Neural cell (in vitro differentiated cells): ENCODE data around the gene PPP4R3A. TPM values are rescaled to one million over a fixed set of nuclear protein-coding genes. Genes with fewer than 3 reads are reported as not detected.

Experiments
- H2AFZ ChIP-seq: fragments of 200-600, 300-800 bp; sonication (generic), shearing (Covaris generic); 2 replicates; pipeline ENCODE4 v1.6.0; 2014; ENCODE audit warnings: low read depth, mild to moderate bottlenecking, antibody characterized with exemption, low read length, moderate library complexity
- H3F3A ChIP-seq: fragments of 200-600 bp; shearing (Covaris generic); 2 replicates; pipeline ENCODE4 v1.6.1; 2016; ENCODE audit warnings: mild to moderate bottlenecking, moderate library complexity, mixed read lengths, antibody characterized with exemption, low read length; ENCODE audit not compliant: insufficient read depth, poor library complexity, severe bottlenecking
- H3K27ac ChIP-seq: fragments of 200-600, 300-800 bp; sonication (generic), shearing (Covaris generic); 2 replicates; pipeline ENCODE4 v1.5.1; 2014; ENCODE audit warnings: mild to moderate bottlenecking, low read length, moderate library complexity
- H3K27me3 ChIP-seq: fragments of 300-800, 200-600 bp; sonication (generic), shearing (Covaris generic); 2 replicates; pipeline ENCODE4 v1.6.0; 2014; ENCODE audit warnings: mild to moderate bottlenecking, low read depth, low read length, moderate library complexity; ENCODE audit not compliant: insufficient read depth
- H3K36me3 ChIP-seq: fragments of 300-800, 200-600 bp; sonication (generic), shearing (Covaris generic); 2 replicates; pipeline ENCODE4 v1.5.1; 2014; ENCODE audit warnings: mild to moderate bottlenecking, antibody characterized with exemption, low read length, moderate library complexity; ENCODE audit not compliant: insufficient read depth
- H3K4me2 ChIP-seq: fragments of 300-800, 200-600 bp; sonication (generic), shearing (Covaris generic); 2 replicates; pipeline ENCODE4 v1.6.0; 2014; ENCODE audit warnings: mild to moderate bottlenecking, low read length
- H3K4me3 ChIP-seq: fragments of 300-800, 200-600 bp; sonication (generic), shearing (Covaris generic); 2 replicates; pipeline ENCODE4 v1.5.1; 2014; ENCODE audit warnings: mild to moderate bottlenecking, low read length, moderate library complexity
- H3K79me2 ChIP-seq: fragments of 200-600 bp; shearing (Covaris generic); replicated peaks from 2 replicates; pipeline ENCODE4 v1.6.0; 2014; ENCODE audit warnings: mild to moderate bottlenecking, low read length, moderate library complexity; ENCODE audit not compliant: insufficient read depth
- H3K9ac ChIP-seq: fragments of 300-800, 200-600 bp; sonication (generic), shearing (Covaris generic); 2 replicates; pipeline ENCODE4 v1.6.1; 2016; ENCODE audit warnings: mild to moderate bottlenecking, low read length, mixed read lengths
- H3K9me2 ChIP-seq: fragments of 200-600 bp; shearing (Covaris generic); 2 replicates; pipeline ENCODE4 v1.6.1; 2016; ENCODE audit warnings: mild to moderate bottlenecking, low read length, mixed read lengths; ENCODE audit not compliant: insufficient read depth
- H3K9me3 ChIP-seq: fragments of 200-600, 300-800 bp; sonication (generic), shearing (Covaris generic); 2 replicates; pipeline ENCODE4 v1.6.1; 2016; ENCODE audit warnings: mild to moderate bottlenecking, mixed run types, low read length, moderate library complexity, mixed read lengths
- H4K20me1 ChIP-seq: fragments of 200-600 bp; shearing (Covaris generic); 2 replicates; pipeline ENCODE4 v1.6.1; 2016; ENCODE audit warnings: mild to moderate bottlenecking, mixed run types; ENCODE audit not compliant: insufficient read depth
- CTCF ChIP-seq: fragments of 450-650 bp; IDR thresholded peaks from 2 replicates; pipeline ENCODE4 v1.5.1; 2014; ENCODE audit warnings: antibody characterized with exemption, mild to moderate bottlenecking, moderate library complexity; ENCODE audit not compliant: poor library complexity, severe bottlenecking
- EP300 ChIP-seq: fragments of 450-650 bp; conservative IDR thresholded peaks from 2 replicates; pipeline ENCODE4 v1.6.1; 2014; ENCODE audit warnings: antibody characterized with exemption, mild to moderate bottlenecking, moderate library complexity; ENCODE audit not compliant: poor library complexity, severe bottlenecking
- EZH2 ChIP-seq: fragments of 200-600, 300-800 bp; shearing (Covaris generic), sonication (generic); IDR thresholded peaks from 2 replicates; pipeline ENCODE4 v1.6.1; 2014; ENCODE audit warnings: antibody characterized with exemption, low read length, borderline replicate concordance, mild to moderate bottlenecking; ENCODE audit not compliant: insufficient read depth, poor library complexity, severe bottlenecking
- MXI1 ChIP-seq: fragments of 450-650 bp; conservative IDR thresholded peaks from 2 replicates; pipeline ENCODE4 v1.6.1; 2014; ENCODE audit warnings: antibody characterized with exemption, mild to moderate bottlenecking; ENCODE audit not compliant: poor library complexity, severe bottlenecking
- POLR2AphosphoS5 ChIP-seq: IDR thresholded peaks from 2 replicates; pipeline ENCODE4 v1.6.1; 2012
- RAD21 ChIP-seq: fragments of 450-650 bp; conservative IDR thresholded peaks from 2 replicates; pipeline ENCODE4 v1.6.1; 2014; ENCODE audit warnings: antibody characterized with exemption, mild to moderate bottlenecking, moderate library complexity
- REST ChIP-seq: IDR thresholded peaks from 2 replicates; pipeline ENCODE4 v1.6.1; 2012; ENCODE audit warnings: borderline replicate concordance
- SMC3 ChIP-seq: fragments of 450-650 bp; conservative IDR thresholded peaks from 2 replicates; pipeline ENCODE4 v1.6.1; 2014; ENCODE audit warnings: antibody characterized with exemption, mild to moderate bottlenecking, moderate library complexity; ENCODE audit not compliant: poor library complexity
- TAF1 ChIP-seq: IDR thresholded peaks from 2 replicates; pipeline ENCODE4 v1.6.1; 2012; ENCODE audit warnings: low read depth
- polyA plus RNA-seq: library from polyadenylated mRNA; depleted of rRNA; stranded (reverse); fragments of >200 nt; gene quantifications from 2 replicates; pipeline ENCODE4 v1.2.3, GENCODE V29; 2014

PPP4R3A gene
- polyA plus RNA-seq, 1 donor from 2014 or later, result 99.4 TPM

GRCh38 chr14:91458612-91459011 lies 51.5 kb downstream of the PPP4R3A start:
- H2AFZ ChIP-seq, result no peak overlapping the region
- no peaks in the 10 kb centered on the region for H3K9me2 ChIP-seq
- H3K4me2 ChIP-seq, result no peak overlapping the region
- no peak overlapping the region for H3K27ac ChIP-seq
- TF ChIP-seq RAD21 (no peak), EP300 (no peak), POLR2AphosphoS5 (no peak), MXI1 (no peak), SMC3 (no peak), REST (no peak), TAF1 (no peak), EZH2 (no peak), CTCF (no peak)
- no peaks in the 10 kb centered on the region for H3K79me2 ChIP-seq
- H3K36me3 ChIP-seq, result peaks cover 7% of the 10 kb centered on the region
- no peaks in the 10 kb centered on the region for H3F3A ChIP-seq
- no peaks in the 10 kb centered on the region for H3K9me3 ChIP-seq
- H3K27me3 ChIP-seq, result no peaks in the 10 kb centered on the region
- H4K20me1 ChIP-seq, result no peaks in the 10 kb centered on the region
- no peak overlapping the region for H3K9ac ChIP-seq
- no peak overlapping the region for H3K4me3 ChIP-seq

GRCh38 chr14:91456283-91456682 lies 53.8 kb downstream of the PPP4R3A start:
- TF ChIP-seq EZH2 (no peak), MXI1 (no peak), POLR2AphosphoS5 (no peak), TAF1 (no peak), CTCF (no peak), RAD21 (no peak), EP300 (no peak), REST (no peak), SMC3 (no peak)
- Histone ChIP-seq H2AFZ (no peak overlapping the region), H3K27me3 (no peaks in the 10 kb centered on the region), H3K36me3 (no peaks in the 10 kb centered on the region), H3K9ac (no peak overlapping the region), H3F3A (no peaks in the 10 kb centered on the region), H3K79me2 (no peaks in the 10 kb centered on the region), H3K4me3 (no peak overlapping the region), H3K9me3 (no peaks in the 10 kb centered on the region), H4K20me1 (no peaks in the 10 kb centered on the region), H3K9me2 (no peaks in the 10 kb centered on the region), H3K27ac (no peak overlapping the region), H3K4me2 (no peak overlapping the region)
